Measurements from ENCODE around the gene HRH2. TPM values are rescaled to one million over a fixed set of nuclear protein-coding genes. Genes with fewer than 3 reads are reported as not detected.

HRH2 gene
- total and polyA plus RNA-seq, 2 donors (not counting 1 experiment from before 2014, with no cell fraction given), result 0.03 TPM; not detected in 1

DNA sequence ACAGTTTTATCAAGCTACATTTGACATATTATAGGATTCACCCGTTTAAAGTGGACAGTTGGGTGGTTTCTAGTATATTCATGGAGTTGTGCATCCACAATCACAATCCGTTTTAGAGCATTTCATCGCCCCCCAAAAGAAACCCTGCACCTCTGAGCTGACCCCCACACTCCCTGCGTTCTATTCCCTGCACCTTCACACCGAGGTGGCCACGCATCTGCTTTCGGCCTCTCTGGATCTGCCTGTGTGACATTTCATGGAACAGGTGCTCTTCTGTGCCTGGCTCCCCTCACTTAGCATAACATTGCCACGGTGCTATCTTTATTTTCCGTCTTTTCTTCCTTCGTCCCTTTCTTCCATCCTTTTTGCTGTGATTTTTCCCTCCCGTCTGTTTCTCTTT lies 32.7 kb downstream of the HRH2 start:
- no peaks in the 10 kb centered on the region for H3K27me3 ChIP-seq (ENCODE audit: control insufficient read depth, insufficient read depth, low read length)
- H3K79me2 ChIP-seq (ENCODE audit: control insufficient read depth, insufficient read depth, low read length), result no peaks in the 10 kb centered on the region
- H3K4me3 ChIP-seq (replicated peaks in 1 of 4; ENCODE audit: control extremely low read depth in 1 of 4, insufficient read depth in 1 of 4, low read depth in 3 of 4, low read length in 4 of 4), result no peak overlapping the region
- no peak overlapping the region for H3K4me2 ChIP-seq (ENCODE audit: extremely low read depth, insufficient read depth, low read length)
- H3K9ac ChIP-seq (ENCODE audit: insufficient read depth, low read length), result no peak overlapping the region
- H4K20me1 ChIP-seq (ENCODE audit: control insufficient read depth, extremely low read depth, insufficient read depth, low read length), result no peaks in the 10 kb centered on the region
- no peaks in the 10 kb centered on the region for H3K4me1 ChIP-seq (ENCODE audit: control insufficient read depth, extremely low read depth, insufficient read depth, low read length)
- no peaks in the 10 kb centered on the region for H3K9me3 ChIP-seq (ENCODE audit: control insufficient read depth, insufficient read depth, low read depth, low read length)
- TF ChIP-seq EZH2 (IDR thresholded peaks at IDR 0.05; ENCODE audit: low read length, missing control alignments), result no peak
- TF ChIP-seq, protein P1, sequence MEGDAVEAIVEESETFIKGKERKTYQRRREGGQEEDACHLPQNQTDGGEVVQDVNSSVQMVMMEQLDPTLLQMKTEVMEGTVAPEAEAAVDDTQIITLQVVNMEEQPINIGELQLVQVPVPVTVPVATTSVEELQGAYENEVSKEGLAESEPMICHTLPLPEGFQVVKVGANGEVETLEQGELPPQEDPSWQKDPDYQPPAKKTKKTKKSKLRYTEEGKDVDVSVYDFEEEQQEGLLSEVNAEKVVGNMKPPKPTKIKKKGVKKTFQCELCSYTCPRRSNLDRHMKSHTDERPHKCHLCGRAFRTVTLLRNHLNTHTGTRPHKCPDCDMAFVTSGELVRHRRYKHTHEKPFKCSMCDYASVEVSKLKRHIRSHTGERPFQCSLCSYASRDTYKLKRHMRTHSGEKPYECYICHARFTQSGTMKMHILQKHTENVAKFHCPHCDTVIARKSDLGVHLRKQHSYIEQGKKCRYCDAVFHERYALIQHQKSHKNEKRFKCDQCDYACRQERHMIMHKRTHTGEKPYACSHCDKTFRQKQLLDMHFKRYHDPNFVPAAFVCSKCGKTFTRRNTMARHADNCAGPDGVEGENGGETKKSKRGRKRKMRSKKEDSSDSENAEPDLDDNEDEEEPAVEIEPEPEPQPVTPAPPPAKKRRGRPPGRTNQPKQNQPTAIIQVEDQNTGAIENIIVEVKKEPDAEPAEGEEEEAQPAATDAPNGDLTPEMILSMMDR (conservative IDR thresholded peaks at IDR 0.05 in 1 of 2, IDR thresholded peaks at IDR 0.05 in 1 of 2; ENCODE audit: low read depth in 1 of 2, low read length in 2 of 2), result no peak
- H2AFZ ChIP-seq (ENCODE audit: low read length), result no peak overlapping the region
- H3K27ac ChIP-seq (ENCODE audit: insufficient read depth, low read length), result no peak overlapping the region
- no peaks in the 10 kb centered on the region for H3K36me3 ChIP-seq (ENCODE audit: control insufficient read depth, insufficient read depth, low read length)
- DNase-seq (ENCODE audit: low read depth in 2 of 2), result no peak

- no peak for TF ChIP-seq EZH2 (IDR thresholded peaks at IDR 0.05; ENCODE audit: low read length, missing control alignments)
- TF ChIP-seq, protein P1 (conservative IDR thresholded peaks at IDR 0.05 in 1 of 2, IDR thresholded peaks at IDR 0.05 in 1 of 2; ENCODE audit: low read depth in 1 of 2, low read length in 2 of 2), result no peak
- DNase-seq (ENCODE audit: low read depth in 2 of 2), result no peak
Observed at GRCh38 chr5:175691761-175692160, 33.9 kb downstream of the HRH2 start.

GRCh38 chr5:175692235-175692995 lies 34.5 kb downstream of the HRH2 start:
- no peak overlapping the region for H3K4me3 ChIP-seq (replicated peaks in 1 of 4; ENCODE audit: control extremely low read depth in 1 of 4, insufficient read depth in 1 of 4, low read depth in 3 of 4, low read length in 4 of 4)
- H3K4me1 ChIP-seq (ENCODE audit: control insufficient read depth, extremely low read depth, insufficient read depth, low read length), result no peaks in the 10 kb centered on the region
- H3K9me3 ChIP-seq (ENCODE audit: control insufficient read depth, insufficient read depth, low read depth, low read length), result no peaks in the 10 kb centered on the region
- no peak overlapping the region for H3K9ac ChIP-seq (ENCODE audit: insufficient read depth, low read length)
- TF ChIP-seq, protein P1 (conservative IDR thresholded peaks at IDR 0.05 in 1 of 2, IDR thresholded peaks at IDR 0.05 in 1 of 2; ENCODE audit: low read depth in 1 of 2, low read length in 2 of 2), result no peak
- no peaks in the 10 kb centered on the region for H3K27me3 ChIP-seq (ENCODE audit: control insufficient read depth, insufficient read depth, low read length)
- DNase-seq (ENCODE audit: low read depth in 2 of 2), result no peak
- H4K20me1 ChIP-seq (ENCODE audit: control insufficient read depth, extremely low read depth, insufficient read depth, low read length), result no peaks in the 10 kb centered on the region
- no peak overlapping the region for H3K4me2 ChIP-seq (ENCODE audit: extremely low read depth, insufficient read depth, low read length)
- no peaks in the 10 kb centered on the region for H3K36me3 ChIP-seq (ENCODE audit: control insufficient read depth, insufficient read depth, low read length)
- H2AFZ ChIP-seq (ENCODE audit: low read length), result no peak overlapping the region
- H3K27ac ChIP-seq (ENCODE audit: insufficient read depth, low read length), result no peak overlapping the region
- no peaks in the 10 kb centered on the region for H3K79me2 ChIP-seq (ENCODE audit: control insufficient read depth, insufficient read depth, low read length)

More at GRCh38 chr5:175691761-175692160, 33.9 kb downstream of the HRH2 start:
- no peak overlapping the region for H3K27ac ChIP-seq (ENCODE audit: insufficient read depth, low read length)
- no peak overlapping the region for H3K4me2 ChIP-seq (ENCODE audit: extremely low read depth, insufficient read depth, low read length)
- H3K4me1 ChIP-seq (ENCODE audit: control insufficient read depth, extremely low read depth, insufficient read depth, low read length), result no peaks in the 10 kb centered on the region
- H3K9me3 ChIP-seq (ENCODE audit: control insufficient read depth, insufficient read depth, low read depth, low read length), result no peaks in the 10 kb centered on the region
- no peaks in the 10 kb centered on the region for H4K20me1 ChIP-seq (ENCODE audit: control insufficient read depth, extremely low read depth, insufficient read depth, low read length)
- no peak overlapping the region for H3K4me3 ChIP-seq (replicated peaks in 1 of 4; ENCODE audit: control extremely low read depth in 1 of 4, insufficient read depth in 1 of 4, low read depth in 3 of 4, low read length in 4 of 4)
- H3K27me3 ChIP-seq (ENCODE audit: control insufficient read depth, insufficient read depth, low read length), result no peaks in the 10 kb centered on the region
- no peaks in the 10 kb centered on the region for H3K36me3 ChIP-seq (ENCODE audit: control insufficient read depth, insufficient read depth, low read length)
- no peak overlapping the region for H3K9ac ChIP-seq (ENCODE audit: insufficient read depth, low read length)
- H3K79me2 ChIP-seq (ENCODE audit: control insufficient read depth, insufficient read depth, low read length), result no peaks in the 10 kb centered on the region
- H2AFZ ChIP-seq (ENCODE audit: low read length), result no peak overlapping the region

All from fibroblast of lung (primary cell).